Mesothelial cell of epicardium (in vitro differentiated cells): ENCODE results near the gene TAF1. TPM values are rescaled to one million over a fixed set of nuclear protein-coding genes. Genes with fewer than 3 reads are reported as not detected.
A peak's percentile ranks its signal among the peaks of the same experiment; 100 is the strongest.
"Not testable (repeated sequence)": the region's sequence is repeated elsewhere in the genome, so short reads cannot be mapped to it uniquely, and the experiment has no call there.

Source experiments
- DNase-seq, 2 experiments: peaks; one replicate each; pipeline ENCODE4 v3.0.0; 2021; ENCODE audit warnings: low spot score in 2 of 2; ENCODE audit not compliant: unreplicated experiment in 2 of 2
- H3K27ac Mint-ChIP-seq: 2 replicates; pipeline ENCODE4 v1.8.0; 2021; ENCODE audit warnings: mixed read lengths
- H3K27me3 Mint-ChIP-seq: 2 replicates; pipeline ENCODE4 v1.8.0; 2021; ENCODE audit warnings: low read depth, mixed read lengths
- H3K36me3 Mint-ChIP-seq: 2 replicates; pipeline ENCODE4 v1.8.0; 2021; ENCODE audit warnings: mixed read lengths
- H3K4me1 Mint-ChIP-seq: 2 replicates; pipeline ENCODE4 v1.8.0; 2021; ENCODE audit warnings: mixed read lengths
- H3K4me3 Mint-ChIP-seq: 2 replicates; pipeline ENCODE4 v1.8.0; 2021; ENCODE audit warnings: mild to moderate bottlenecking, moderate library complexity, mixed read lengths
- H3K9me3 Mint-ChIP-seq: 2 replicates; pipeline ENCODE4 v1.8.0; 2021; ENCODE audit warnings: mixed read lengths
- CTCF ChIP-seq: fragments of 200-600 bp; sonication (generic); IDR thresholded peaks from one replicate; pipeline ENCODE4 v1.5.0; 2021; ENCODE audit warnings: antibody characterized with exemption; ENCODE audit not compliant: unreplicated experiment
- total RNA-seq: library from RNA; stranded (reverse); gene quantifications from 3 replicates; pipeline ENCODE4 v1.2.1, GENCODE V29; 2021

TAF1 gene
- total RNA-seq, 1 donor from 2014 or later, result 48.0 TPM

DNA sequence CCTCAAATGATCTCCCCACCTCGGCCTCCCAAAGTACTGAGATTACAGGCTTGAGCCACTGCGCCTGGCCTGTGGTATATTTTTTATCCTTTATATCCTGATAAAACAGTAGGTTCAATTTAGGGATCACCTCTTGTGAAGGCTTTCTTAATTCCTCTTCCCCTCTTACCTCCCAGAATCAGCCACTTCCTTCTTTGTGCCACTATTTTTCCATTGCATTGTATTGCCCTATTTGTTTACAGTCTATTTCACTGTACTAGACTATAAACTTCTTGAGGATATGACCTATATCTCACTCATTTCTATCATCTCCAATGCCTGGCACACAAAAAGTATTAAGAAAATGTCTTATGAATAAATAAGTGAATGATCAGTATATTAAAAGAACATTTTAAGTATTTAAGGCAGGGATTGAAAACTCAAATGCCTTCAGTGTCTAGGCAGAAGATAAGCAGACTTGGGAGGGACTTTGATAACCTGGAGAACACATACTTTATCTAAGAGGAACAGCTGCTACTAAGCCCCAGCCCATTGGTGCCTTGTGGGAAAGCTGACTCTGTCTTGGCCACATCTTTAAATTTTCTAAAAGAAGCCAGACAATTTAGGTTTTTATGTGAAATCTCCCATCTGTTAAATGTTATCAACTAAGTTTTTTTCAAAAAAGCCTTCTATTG lies 84.4 kb downstream of the TAF1 start:
- no peak for TF ChIP-seq CTCF
- no peak for DNase-seq
- peaks cover 7% of the 10 kb centered on the region for H3K9me3 Mint-ChIP-seq
- no peaks in the 10 kb centered on the region for H3K4me1 Mint-ChIP-seq
- no peaks in the 10 kb centered on the region for H3K27me3 Mint-ChIP-seq
- no peak overlapping the region for H3K4me3 Mint-ChIP-seq
- peaks cover 13% of the 10 kb centered on the region for H3K36me3 Mint-ChIP-seq
- no peak overlapping the region for H3K27ac Mint-ChIP-seq

DNA sequence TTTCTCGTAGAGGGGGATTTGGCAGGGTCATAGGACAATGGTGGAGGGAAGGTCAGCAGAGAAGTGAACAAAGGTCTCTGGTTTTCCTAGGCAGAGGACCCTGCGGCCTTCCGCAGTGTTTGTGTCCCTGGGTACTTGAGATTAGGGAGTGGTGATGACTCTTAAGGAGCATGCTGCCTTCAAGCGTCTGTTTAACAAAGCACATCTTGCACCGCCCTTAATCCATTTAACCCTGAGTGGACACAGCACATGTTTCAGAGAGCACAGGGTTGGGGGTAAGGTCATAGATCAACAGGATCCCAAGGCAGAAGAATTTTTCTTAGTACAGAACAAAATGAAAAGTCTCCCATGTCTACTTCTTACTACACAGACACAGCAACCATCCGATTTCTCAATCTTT lies 85.4 kb downstream of the TAF1 start:
- not testable (repeated sequence) for DNase-seq, H3K9me3 Mint-ChIP-seq, H3K27me3 Mint-ChIP-seq, H3K27ac Mint-ChIP-seq, H3K4me1 Mint-ChIP-seq, H3K4me3 Mint-ChIP-seq
- peaks cover 16% of the 10 kb centered on the region for H3K36me3 Mint-ChIP-seq

DNA sequence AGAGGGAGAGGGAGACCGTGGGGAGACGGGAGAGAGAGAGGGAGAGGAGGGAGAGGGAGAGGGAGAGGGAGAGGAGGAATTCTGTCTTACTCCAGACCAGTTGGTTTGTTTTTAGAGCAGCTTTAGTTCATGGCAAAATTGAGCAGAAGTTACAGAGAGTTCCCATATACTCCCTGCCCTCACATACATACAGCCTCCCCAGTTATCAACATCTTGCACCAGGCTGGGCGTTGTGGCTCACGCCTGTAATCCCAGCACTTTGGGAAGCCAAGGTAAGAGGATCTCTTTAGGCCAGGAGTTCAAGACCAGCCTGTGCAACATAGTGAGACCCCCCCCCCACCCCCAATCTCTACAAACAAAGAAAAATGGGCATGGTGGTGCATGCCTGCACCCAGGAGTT lies 86.9 kb downstream of the TAF1 start:
- Mint-ChIP-seq H3K27me3 (no peaks in the 10 kb centered on the region), H3K9me3 (peaks cover 11% of the 10 kb centered on the region)

GRCh38 chrX:71454222-71454621 lies 88.1 kb downstream of the TAF1 start:
- no peak for DNase-seq
- no peak for TF ChIP-seq CTCF
- H3K4me3 Mint-ChIP-seq, result no peak overlapping the region
- H3K9me3 Mint-ChIP-seq, result peaks cover 11% of the 10 kb centered on the region
- no peaks in the 10 kb centered on the region for H3K27me3 Mint-ChIP-seq
- no peak overlapping the region for H3K27ac Mint-ChIP-seq
- H3K4me1 Mint-ChIP-seq, result no peaks in the 10 kb centered on the region
- H3K36me3 Mint-ChIP-seq, result peaks cover 30% of the 10 kb centered on the region

More for the DNA sequence above, 86.9 kb downstream of the TAF1 start:
- Mint-ChIP-seq H3K27ac (no peak overlapping the region), H3K36me3 (peaks cover 22% of the 10 kb centered on the region), H3K4me3 (no peak overlapping the region), H3K4me1 (no peaks in the 10 kb centered on the region)
- TF ChIP-seq CTCF, result no peak
- no peak for DNase-seq

DNA sequence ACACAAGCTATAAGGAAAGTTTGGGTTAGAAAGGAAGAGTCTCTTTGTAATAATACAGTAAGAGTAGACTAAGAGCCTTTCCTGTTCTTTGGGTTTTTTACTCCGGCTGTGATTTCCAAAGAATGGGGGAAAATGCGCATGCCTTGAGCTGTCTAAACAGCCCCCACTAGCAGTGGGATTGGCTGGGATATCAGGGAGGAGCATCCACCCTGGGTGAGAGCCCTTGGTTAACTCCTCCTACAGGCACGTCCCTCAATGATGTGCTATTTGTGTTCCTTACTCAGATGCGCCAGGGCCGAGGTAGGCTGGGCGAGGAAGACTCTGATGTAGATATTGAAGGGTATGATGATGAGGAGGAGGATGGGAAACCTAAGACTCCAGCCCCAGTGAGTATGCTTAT lies 92.7 kb downstream of the TAF1 start:
- no peak overlapping the region for H3K4me3 Mint-ChIP-seq
- DNase-seq, result no peak
- peaks cover 51% of the 10 kb centered on the region for H3K36me3 Mint-ChIP-seq
- H3K9me3 Mint-ChIP-seq, result peaks cover 18% of the 10 kb centered on the region
- no peak for TF ChIP-seq CTCF
- no peak overlapping the region for H3K27ac Mint-ChIP-seq
- no peaks in the 10 kb centered on the region for H3K4me1 Mint-ChIP-seq
- no peaks in the 10 kb centered on the region for H3K27me3 Mint-ChIP-seq

DNA sequence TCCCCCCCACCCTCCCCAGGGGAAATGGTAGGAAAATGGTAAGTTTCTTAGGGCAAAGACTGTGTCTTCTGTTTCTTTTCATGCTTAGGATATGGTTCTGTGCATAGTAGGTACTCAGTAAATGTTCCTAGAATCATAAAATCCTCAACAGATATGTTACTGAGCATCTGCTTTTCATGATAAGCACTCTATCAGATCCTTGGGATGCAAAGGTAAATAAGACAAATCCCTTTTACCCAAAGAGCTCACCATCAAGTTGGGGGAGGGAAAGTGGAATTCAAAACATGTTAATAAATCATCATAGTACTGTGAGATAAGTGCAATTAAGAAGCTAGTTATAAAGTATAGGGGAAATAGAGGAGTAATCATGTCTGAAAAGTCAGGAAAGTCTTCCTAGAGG lies 98.8 kb downstream of the TAF1 start:
- Mint-ChIP-seq H3K27ac (peak overlapping the region; percentile 35), H3K9me3 (peaks cover 22% of the 10 kb centered on the region), H3K4me3 (no peak overlapping the region), H3K36me3 (peaks cover 33% of the 10 kb centered on the region), H3K4me1 (peaks cover 3% of the 10 kb centered on the region), H3K27me3 (no peaks in the 10 kb centered on the region)
- no peak for DNase-seq
- no peak for TF ChIP-seq CTCF
